HCEC 1CT (cell line): ENCODE results near the gene NT5E.
A peak's percentile ranks its signal among the peaks of the same experiment; 100 is the strongest.

Source experiments
- DNase-seq: peaks from one replicate; pipeline ENCODE4 v3.0.0-alpha.2; 2017

Gene NT5E

GRCh38 chr6:85422996-85423395, 26.9 kb upstream of the NT5E start:
- no peak for DNase-seq

GRCh38 chr6:85424981-85425380, 24.9 kb upstream of the NT5E start:
- DNase-seq = no peak

- DNase-seq = no peak
Measured at GRCh38 chr6:85425997-85426396, 23.9 kb upstream of the NT5E start.

GRCh38 chr6:85428486-85428885, 21.4 kb upstream of the NT5E start:
- no peak for DNase-seq

GRCh38 chr6:85429346-85429745, 20.5 kb upstream of the NT5E start:
- DNase-seq = peak; percentile 51

- DNase-seq = no peak
Measured at GRCh38 chr6:85431271-85431670, 18.6 kb upstream of the NT5E start.

GRCh38 chr6:85432554-85432953, 17.3 kb upstream of the NT5E start:
- DNase-seq = no peak

GRCh38 chr6:85435851-85436250, 14.0 kb upstream of the NT5E start:
- peak; percentile 62 for DNase-seq

GRCh38 chr6:85436411-85436810, 13.5 kb upstream of the NT5E start:
- peak; percentile 82 for DNase-seq

GRCh38 chr6:85436939-85437495, 12.9 kb upstream of the NT5E start:
- DNase-seq = no peak

- no peak for DNase-seq
Measured at GRCh38 chr6:85443349-85444117, 6.3 kb upstream of the NT5E start.

- DNase-seq = peak; percentile 82
Measured at GRCh38 chr6:85449388-85449817, 480 bp upstream of the NT5E start.

GRCh38 chr6:85451565-85452306, 1.9 kb downstream of the NT5E start:
- no peak for DNase-seq

GRCh38 chr6:85452441-85452881, 2.6 kb downstream of the NT5E start:
- peak; percentile 93 for DNase-seq

- DNase-seq = no peak
Measured at GRCh38 chr6:85453052-85453451, 3.2 kb downstream of the NT5E start.

- no peak for DNase-seq
Measured at GRCh38 chr6:85453490-85453889, 3.6 kb downstream of the NT5E start.

GRCh38 chr6:85455471-85456026, 5.7 kb downstream of the NT5E start:
- no peak for DNase-seq

GRCh38 chr6:85456782-85457181, 6.9 kb downstream of the NT5E start:
- DNase-seq = no peak

- no peak for DNase-seq
Measured at GRCh38 chr6:85458184-85458583, 8.3 kb downstream of the NT5E start.

- DNase-seq = no peak
Measured at GRCh38 chr6:85458782-85459181, 8.9 kb downstream of the NT5E start.

- peak; percentile 93 for DNase-seq
Measured at GRCh38 chr6:85459224-85459901, 9.5 kb downstream of the NT5E start.

GRCh38 chr6:85460154-85460920, 10.5 kb downstream of the NT5E start:
- DNase-seq = no peak
